Glutamatergic neuron (in vitro differentiated cells): ENCODE data around the gene CLDN7. TPM values are rescaled to one million over a fixed set of nuclear protein-coding genes. Genes with fewer than 3 reads are reported as not detected.

Experiments
- DNase-seq: peaks from one replicate; pipeline ENCODE4 v3.0.0; 2022
- H3K27ac Mint-ChIP-seq: one replicate; pipeline ENCODE4 v1.8.0; 2020; ENCODE audit warnings: mild to moderate bottlenecking, mixed read lengths, inconsistent platforms; ENCODE audit not compliant: unreplicated experiment
- H3K27me3 Mint-ChIP-seq: one replicate; pipeline ENCODE4 v1.8.0; 2020; ENCODE audit warnings: mild to moderate bottlenecking, moderate library complexity, mixed read lengths, inconsistent platforms; ENCODE audit not compliant: unreplicated experiment
- H3K36me3 Mint-ChIP-seq: one replicate; pipeline ENCODE4 v1.8.0; 2020; ENCODE audit warnings: mild to moderate bottlenecking, mixed read lengths, inconsistent platforms; ENCODE audit not compliant: unreplicated experiment
- H3K4me1 Mint-ChIP-seq: one replicate; pipeline ENCODE4 v1.8.0; 2020; ENCODE audit warnings: mild to moderate bottlenecking, low read depth, mixed read lengths, inconsistent platforms; ENCODE audit not compliant: unreplicated experiment
- H3K4me3 Mint-ChIP-seq: one replicate; pipeline ENCODE4 v1.8.0; 2020; ENCODE audit warnings: mild to moderate bottlenecking, mixed read lengths, inconsistent platforms; ENCODE audit not compliant: unreplicated experiment
- H3K9me3 Mint-ChIP-seq: one replicate; pipeline ENCODE4 v1.8.0; 2020; ENCODE audit warnings: mild to moderate bottlenecking, moderate library complexity, mixed read lengths, inconsistent platforms; ENCODE audit not compliant: unreplicated experiment
- total RNA-seq: library from RNA; stranded (reverse); fragmentation: NEBNext Ultra II Directional; extraction: Animal tissue kit (Norgen Biotek cat#: 25700); gene quantifications from one replicate; pipeline ENCODE4 v1.2.1, GENCODE V29; 2021; ENCODE audit not compliant: unreplicated experiment
- TF ChIP-seq, protein P1 (sequence below): fragments of 200-600 bp; sonication (generic); IDR thresholded peaks from one replicate; pipeline ENCODE4 v1.5.0; 2021; ENCODE audit not compliant: partially characterized antibody, unreplicated experiment

CLDN7 gene
- total RNA-seq, 1 donor from 2014 or later = 0.44 TPM

DNA sequence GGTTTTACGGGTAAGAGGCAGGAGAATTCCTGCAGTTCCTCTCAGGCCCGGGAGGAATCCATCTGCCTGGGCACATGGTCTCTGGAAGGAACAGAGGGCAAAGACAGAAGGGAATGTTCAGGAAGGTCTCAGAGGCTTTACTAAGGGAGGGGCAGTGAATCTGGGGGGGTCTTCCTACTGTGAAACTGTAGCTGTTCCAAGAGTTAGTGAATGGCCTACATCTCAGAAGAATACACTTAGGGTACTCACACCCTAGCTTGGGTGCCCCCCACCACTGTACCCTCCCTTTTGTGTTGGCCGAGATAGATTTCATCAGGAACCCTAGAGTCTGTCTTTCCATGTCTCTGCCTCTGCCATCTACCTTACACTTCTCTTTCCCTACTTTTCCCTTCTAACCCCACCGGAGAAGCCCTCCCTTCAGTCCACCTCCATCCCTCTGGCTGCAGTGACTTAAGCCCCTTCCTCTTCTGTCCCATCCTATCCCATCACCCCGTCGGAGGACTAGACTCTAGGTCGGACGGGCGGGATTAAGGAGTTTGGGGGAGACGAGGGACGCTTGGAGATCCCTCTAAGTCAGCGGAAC, 43.0 kb downstream of the CLDN7 start:
- peaks cover 17% of the 10 kb centered on the region for H3K9me3 Mint-ChIP-seq
- no peaks in the 10 kb centered on the region for H3K36me3 Mint-ChIP-seq
- peaks cover 22% of the 10 kb centered on the region for H3K27me3 Mint-ChIP-seq
- H3K27ac Mint-ChIP-seq = peak overlapping the region; percentile 86
- no peak for DNase-seq
- H3K4me1 Mint-ChIP-seq = peaks cover 37% of the 10 kb centered on the region
- peak overlapping the region; percentile 89 for H3K4me3 Mint-ChIP-seq
- TF ChIP-seq, protein P1, sequence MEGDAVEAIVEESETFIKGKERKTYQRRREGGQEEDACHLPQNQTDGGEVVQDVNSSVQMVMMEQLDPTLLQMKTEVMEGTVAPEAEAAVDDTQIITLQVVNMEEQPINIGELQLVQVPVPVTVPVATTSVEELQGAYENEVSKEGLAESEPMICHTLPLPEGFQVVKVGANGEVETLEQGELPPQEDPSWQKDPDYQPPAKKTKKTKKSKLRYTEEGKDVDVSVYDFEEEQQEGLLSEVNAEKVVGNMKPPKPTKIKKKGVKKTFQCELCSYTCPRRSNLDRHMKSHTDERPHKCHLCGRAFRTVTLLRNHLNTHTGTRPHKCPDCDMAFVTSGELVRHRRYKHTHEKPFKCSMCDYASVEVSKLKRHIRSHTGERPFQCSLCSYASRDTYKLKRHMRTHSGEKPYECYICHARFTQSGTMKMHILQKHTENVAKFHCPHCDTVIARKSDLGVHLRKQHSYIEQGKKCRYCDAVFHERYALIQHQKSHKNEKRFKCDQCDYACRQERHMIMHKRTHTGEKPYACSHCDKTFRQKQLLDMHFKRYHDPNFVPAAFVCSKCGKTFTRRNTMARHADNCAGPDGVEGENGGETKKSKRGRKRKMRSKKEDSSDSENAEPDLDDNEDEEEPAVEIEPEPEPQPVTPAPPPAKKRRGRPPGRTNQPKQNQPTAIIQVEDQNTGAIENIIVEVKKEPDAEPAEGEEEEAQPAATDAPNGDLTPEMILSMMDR = no peak

DNA sequence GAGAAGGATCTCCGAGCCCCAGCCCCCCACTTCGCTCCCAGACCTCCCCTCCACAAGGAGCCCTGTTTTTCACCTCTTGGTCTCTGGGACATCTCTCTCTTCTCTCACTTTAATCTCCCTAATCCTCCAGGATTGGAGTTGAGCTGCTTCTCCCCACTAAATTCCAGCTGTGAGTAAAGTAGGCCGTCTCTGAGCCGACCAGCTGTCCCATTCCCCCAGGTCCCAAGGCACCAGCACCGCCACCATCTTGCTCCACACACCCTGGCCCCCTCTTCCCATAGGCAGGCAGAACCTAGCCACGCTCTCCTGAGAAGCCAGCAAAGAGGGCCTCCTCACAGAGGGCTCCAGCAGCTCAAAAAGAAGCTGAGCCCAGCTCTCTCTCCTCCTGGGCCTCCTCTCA, 43.5 kb downstream of the CLDN7 start:
- Mint-ChIP-seq H3K27me3 (peaks cover 22% of the 10 kb centered on the region), H3K4me3 (peak overlapping the region; percentile 89), H3K27ac (peak overlapping the region; percentile 66), H3K4me1 (peaks cover 37% of the 10 kb centered on the region), H3K36me3 (no peaks in the 10 kb centered on the region), H3K9me3 (peaks cover 20% of the 10 kb centered on the region)
- DNase-seq = no peak
- TF ChIP-seq, protein P1 = no peak

DNA sequence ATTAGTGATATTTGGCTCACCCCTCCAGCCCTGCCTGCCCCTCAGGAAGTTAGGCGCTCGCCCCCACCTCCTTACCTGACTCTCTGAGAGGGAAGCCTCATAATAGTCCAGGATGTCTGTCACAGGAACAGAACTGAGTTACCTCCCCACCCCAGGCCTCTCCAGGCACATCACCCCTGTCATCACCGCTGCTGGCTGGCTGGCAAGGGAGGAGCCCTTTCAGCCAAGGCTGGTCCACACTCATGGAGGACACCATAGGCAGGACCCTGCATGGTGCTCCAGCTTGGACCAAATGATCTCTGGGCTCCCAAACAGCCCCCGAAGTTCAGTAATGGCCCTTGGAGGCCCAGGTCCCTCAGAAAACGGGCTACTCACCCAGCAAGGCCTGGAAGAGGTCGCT, 44.1 kb downstream of the CLDN7 start:
- H3K4me1 Mint-ChIP-seq = peaks cover 38% of the 10 kb centered on the region
- no peaks in the 10 kb centered on the region for H3K36me3 Mint-ChIP-seq
- peak overlapping the region; percentile 55 for H3K27ac Mint-ChIP-seq
- TF ChIP-seq, protein P1 = no peak
- H3K27me3 Mint-ChIP-seq = peaks cover 23% of the 10 kb centered on the region
- peak overlapping the region; percentile 82 for H3K4me3 Mint-ChIP-seq
- peaks cover 20% of the 10 kb centered on the region for H3K9me3 Mint-ChIP-seq
- DNase-seq = no peak

DNA sequence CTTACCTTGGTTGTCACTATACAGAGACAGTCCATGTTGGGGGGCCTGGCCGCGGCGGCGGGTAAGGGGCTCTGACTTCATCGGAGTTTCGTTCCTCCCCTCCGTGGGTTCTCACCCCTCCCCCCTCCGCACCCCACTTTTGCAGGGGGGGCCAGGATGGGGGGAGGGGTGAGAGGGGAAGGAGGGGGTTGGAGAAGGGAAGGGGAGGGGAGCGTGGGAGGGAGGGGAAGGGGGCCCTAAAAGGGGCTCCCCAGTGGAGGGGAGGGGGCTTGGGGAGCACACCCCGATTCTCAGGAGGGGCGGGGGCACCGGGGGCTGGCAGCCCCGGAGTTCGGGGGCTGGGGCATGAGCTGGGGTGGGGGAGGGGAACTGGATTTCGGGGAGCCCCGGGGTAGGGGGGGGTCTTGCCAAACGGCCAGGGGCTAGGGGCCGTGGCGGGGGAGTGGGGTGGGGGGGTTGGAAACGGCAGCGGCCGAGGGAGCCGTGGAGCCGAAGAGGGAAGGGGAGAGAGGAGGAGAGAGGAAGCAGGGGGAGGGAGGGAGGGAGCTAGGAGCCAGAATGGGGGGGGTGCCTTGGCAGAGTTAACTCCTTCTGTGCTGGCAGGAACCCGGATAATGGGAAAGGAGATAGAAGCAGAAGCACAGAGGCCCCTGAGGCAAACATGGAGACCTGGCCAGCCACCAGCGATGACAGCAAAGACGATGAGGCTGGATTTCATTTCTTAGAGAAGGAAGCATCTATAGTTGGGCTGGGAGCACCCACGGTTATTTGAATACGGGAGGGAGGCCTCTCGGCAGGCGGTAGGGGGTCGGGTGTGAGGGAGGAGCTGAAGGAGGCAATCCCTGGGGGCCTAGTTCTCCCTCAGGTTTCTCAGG, 44.9 kb downstream of the CLDN7 start:
- Mint-ChIP-seq H3K4me1 (peaks cover 40% of the 10 kb centered on the region), H3K27ac (peak overlapping the region; percentile 82), H3K36me3 (no peaks in the 10 kb centered on the region), H3K9me3 (peaks cover 19% of the 10 kb centered on the region), H3K27me3 (peaks cover 24% of the 10 kb centered on the region), H3K4me3 (peak overlapping the region; percentile 93)
- DNase-seq = peak; percentile 69
- TF ChIP-seq, protein P1 = no peak
